ENCODE data around the gene E2F7.
"Not testable (repeated sequence)": the region's sequence is repeated elsewhere in the genome, so short reads cannot be mapped to it uniquely, and the experiment has no call there.

GRCh38 chr12:77073894-77074293 is 8.5 kb upstream of the E2F7 start:
- TF ChIP-seq, protein P1, sequence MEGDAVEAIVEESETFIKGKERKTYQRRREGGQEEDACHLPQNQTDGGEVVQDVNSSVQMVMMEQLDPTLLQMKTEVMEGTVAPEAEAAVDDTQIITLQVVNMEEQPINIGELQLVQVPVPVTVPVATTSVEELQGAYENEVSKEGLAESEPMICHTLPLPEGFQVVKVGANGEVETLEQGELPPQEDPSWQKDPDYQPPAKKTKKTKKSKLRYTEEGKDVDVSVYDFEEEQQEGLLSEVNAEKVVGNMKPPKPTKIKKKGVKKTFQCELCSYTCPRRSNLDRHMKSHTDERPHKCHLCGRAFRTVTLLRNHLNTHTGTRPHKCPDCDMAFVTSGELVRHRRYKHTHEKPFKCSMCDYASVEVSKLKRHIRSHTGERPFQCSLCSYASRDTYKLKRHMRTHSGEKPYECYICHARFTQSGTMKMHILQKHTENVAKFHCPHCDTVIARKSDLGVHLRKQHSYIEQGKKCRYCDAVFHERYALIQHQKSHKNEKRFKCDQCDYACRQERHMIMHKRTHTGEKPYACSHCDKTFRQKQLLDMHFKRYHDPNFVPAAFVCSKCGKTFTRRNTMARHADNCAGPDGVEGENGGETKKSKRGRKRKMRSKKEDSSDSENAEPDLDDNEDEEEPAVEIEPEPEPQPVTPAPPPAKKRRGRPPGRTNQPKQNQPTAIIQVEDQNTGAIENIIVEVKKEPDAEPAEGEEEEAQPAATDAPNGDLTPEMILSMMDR (IDR thresholded peaks at IDR 0.05; ENCODE audit: insufficient read depth, low read depth, low read length), result not testable (repeated sequence)
- not testable (repeated sequence) for TF ChIP-seq EZH2 (IDR thresholded peaks at IDR 0.05; ENCODE audit: insufficient read depth, low read length)
